GM18909 (cell line): ENCODE measurements around the gene GPT2.
A peak's percentile ranks its signal among the peaks of the same experiment; 100 is the strongest.
"Not testable (repeated sequence)": the region's sequence is repeated elsewhere in the genome, so short reads cannot be mapped to it uniquely, and the experiment has no call there.

Experiments
- ATAC-seq: cut with Tn5 transposase; IDR thresholded peaks from one replicate; pipeline ENCODE4 v1.9.1; 2021; ENCODE audit warnings: mild to moderate bottlenecking; ENCODE audit not compliant: unreplicated experiment, poor library complexity

GPT2 gene

GRCh38 chr16:46918400-46918799 is 34.2 kb downstream of the GPT2 start:
- ATAC-seq = no peak

GRCh38 chr16:46918905-46919792 is 35.0 kb downstream of the GPT2 start:
- peak; percentile 97 for ATAC-seq

- no peak for ATAC-seq
Measured at GRCh38 chr16:46920402-46921068, 36.4 kb downstream of the GPT2 start.

GRCh38 chr16:46922239-46922638 is 38.1 kb downstream of the GPT2 start:
- ATAC-seq = no peak

- no peak for ATAC-seq
Measured at GRCh38 chr16:46923513-46924295, 39.5 kb downstream of the GPT2 start.

GRCh38 chr16:46924402-46924801 is 40.2 kb downstream of the GPT2 start:
- no peak for ATAC-seq

GRCh38 chr16:46926470-46927225 is 42.5 kb downstream of the GPT2 start:
- ATAC-seq = no peak

GRCh38 chr16:46927273-46927672 is 43.1 kb downstream of the GPT2 start:
- ATAC-seq = no peak

- no peak for ATAC-seq
Measured at GRCh38 chr16:46928811-46929210, 44.6 kb downstream of the GPT2 start.

GRCh38 chr16:46929378-46930332 is 45.5 kb downstream of the GPT2 start:
- ATAC-seq = peak; percentile 83

GRCh38 chr16:46930861-46931260 is 46.7 kb downstream of the GPT2 start:
- no peak for ATAC-seq

- no peak for ATAC-seq
Measured at GRCh38 chr16:46932802-46933201, 48.6 kb downstream of the GPT2 start.

GRCh38 chr16:46937536-46937935 is 53.4 kb downstream of the GPT2 start:
- ATAC-seq = no peak

GRCh38 chr16:46944713-46945112 is 60.6 kb downstream of the GPT2 start:
- ATAC-seq = not testable (repeated sequence)

GRCh38 chr16:46947900-46948547 is 63.9 kb downstream of the GPT2 start:
- peak; percentile 81 for ATAC-seq

GRCh38 chr16:46948548-46949166 is 64.5 kb downstream of the GPT2 start:
- ATAC-seq = no peak

GRCh38 chr16:46949241-46949892 is 65.2 kb downstream of the GPT2 start:
- ATAC-seq = no peak

GRCh38 chr16:46950009-46950408 is 65.8 kb downstream of the GPT2 start:
- ATAC-seq = no peak
